Uterus (tissue), 4 donors: ENCODE results near the gene PICK1. TPM values are rescaled to one million over a fixed set of nuclear protein-coding genes. Genes with fewer than 3 reads are reported as not detected.

ENCODE experiments used
- DNase-seq, 2 donors: peaks; one replicate each; pipeline ENCODE4 v3.0.0-alpha.2; 2019 to 2020
- H3K27ac ChIP-seq, 2 donors: fragments of 200-600 bp; sonication (generic); 1 replicate in 1 of 2; 2 replicates in 1 of 2; pipeline ENCODE4 v1.5.1; 2016 to 2018
- H3K27me3 ChIP-seq, 2 donors: fragments of 200-600 bp; sonication (generic); one replicate each; pipeline ENCODE4 v1.5.1; 2018 to 2019; ENCODE audit warnings: control low read depth in 1 of 2
- H3K36me3 ChIP-seq, 2 donors: fragments of 200-600 bp; sonication (generic); one replicate each; pipeline ENCODE4 v1.5.1; 2019; ENCODE audit warnings: control low read depth in 1 of 2
- H3K4me1 ChIP-seq, 2 donors: fragments of 200-600 bp; sonication (generic); one replicate each; pipeline ENCODE4 v1.5.1; 2018 to 2019; ENCODE audit warnings: control low read depth in 1 of 2
- H3K4me3 ChIP-seq, 2 donors: fragments of 200-600 bp; sonication (generic); 1 replicate in 1 of 2; 2 replicates in 1 of 2; pipeline ENCODE4 v1.5.1; 2018 to 2019; ENCODE audit warnings: mild to moderate bottlenecking in 1 of 2
- H3K9me3 ChIP-seq, 2 donors: fragments of 200-600 bp; sonication (generic); one replicate each; pipeline ENCODE4 v1.5.1; 2019; ENCODE audit warnings: control low read depth in 1 of 2
- POLR2A ChIP-seq, 2 donors: fragments of 450-650 bp; IDR thresholded peaks; one replicate each; pipeline ENCODE4 v1.6.1; 2016; ENCODE audit warnings: antibody characterized with exemption in 2 of 2, mild to moderate bottlenecking in 1 of 2, moderate library complexity in 1 of 2
- intact Hi-C: fragments of 100-400 bp; cut with DNase I; formaldehyde crosslinking; loops from one replicate; pipeline ENCODE4 v1.15.1; 2023; ENCODE audit warnings: low total_unique reads
- total RNA-seq, 4 donors: library from RNA; depleted of rRNA in 3 of 4; stranded (reverse); fragments of >200 nt in 3 of 4; gene quantifications; one replicate each; pipeline versions ENCODE4 v1.1.0 to v1.2.4, GENCODE V29; 2014 to 2023
- TF ChIP-seq, protein P1 (sequence below), 4 experiments: fragments of 200-600 bp in 2 of 4; fragments of 450-650 bp in 2 of 4; sonication (generic) in 2 of 4; IDR thresholded peaks; one replicate each; pipeline ENCODE4 v1.5.1; 2016 to 2019; ENCODE audit warnings: antibody characterized with exemption in 4 of 4, mild to moderate bottlenecking in 2 of 4, moderate library complexity in 1 of 4
- donor health status: DM: yes; HTN: yes; CAD: no.

PICK1 gene
- total RNA-seq, 4 donors from 2014 or later = 2.9 to 38.7 (median 29.2) TPM

DNA sequence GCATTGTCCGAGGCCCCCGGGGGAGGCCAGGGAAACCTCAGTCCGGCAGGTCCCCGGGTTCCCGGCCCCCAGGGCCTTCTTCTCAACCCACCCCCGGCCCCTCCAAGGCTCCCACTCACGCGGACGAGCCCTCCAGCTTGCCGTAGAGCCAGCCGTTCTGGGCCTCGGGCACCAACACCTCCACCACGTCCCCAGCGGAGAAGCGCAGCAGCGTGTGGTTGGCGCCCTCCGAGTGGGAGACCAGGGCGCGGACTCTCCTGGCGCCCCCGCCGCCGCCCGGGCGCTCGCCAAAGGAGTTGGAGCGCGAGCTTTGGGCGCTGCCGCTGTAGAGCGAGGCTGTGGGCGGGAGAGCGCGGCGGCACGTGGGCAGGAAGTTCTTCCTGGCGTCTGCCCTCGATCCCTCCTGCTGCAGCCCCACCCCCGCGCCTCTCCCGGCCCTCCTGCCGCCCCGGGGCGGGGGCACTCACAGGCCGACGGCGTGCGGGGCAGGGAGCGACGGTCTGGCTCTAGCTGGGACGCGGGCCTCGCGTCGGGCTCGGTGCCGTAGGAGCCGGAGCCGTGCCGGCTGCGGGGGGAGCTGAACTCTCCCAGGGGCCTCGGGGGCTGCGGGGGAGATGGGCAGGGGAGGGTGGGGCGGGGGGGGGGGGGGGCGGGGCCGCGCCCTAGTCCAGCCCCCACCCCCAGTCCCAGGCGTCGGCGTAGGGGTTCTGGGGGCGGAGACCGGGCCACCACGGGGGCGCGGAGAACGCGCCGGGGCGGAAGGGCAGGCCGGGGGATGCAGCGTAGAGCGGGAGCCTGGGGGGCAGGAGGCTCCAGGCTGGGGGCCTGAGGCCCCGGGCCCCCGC lies 31.6 kb downstream of the PICK1 start:
- Histone ChIP-seq H3K36me3 (no peaks in the 10 kb centered on the region), H3K9me3 (no peaks in the 10 kb centered on the region), H3K27me3 (peaks cover 0 to 11% of the 10 kb centered on the region in 2 donors), H3K4me3 (peak overlapping the region in 1 of 2 donors; percentile 3), H3K27ac (no peak overlapping the region), H3K4me1 (peaks cover 0 to 10% of the 10 kb centered on the region in 2 donors)
- intact Hi-C loops = no loop called here
- TF ChIP-seq, protein P1, sequence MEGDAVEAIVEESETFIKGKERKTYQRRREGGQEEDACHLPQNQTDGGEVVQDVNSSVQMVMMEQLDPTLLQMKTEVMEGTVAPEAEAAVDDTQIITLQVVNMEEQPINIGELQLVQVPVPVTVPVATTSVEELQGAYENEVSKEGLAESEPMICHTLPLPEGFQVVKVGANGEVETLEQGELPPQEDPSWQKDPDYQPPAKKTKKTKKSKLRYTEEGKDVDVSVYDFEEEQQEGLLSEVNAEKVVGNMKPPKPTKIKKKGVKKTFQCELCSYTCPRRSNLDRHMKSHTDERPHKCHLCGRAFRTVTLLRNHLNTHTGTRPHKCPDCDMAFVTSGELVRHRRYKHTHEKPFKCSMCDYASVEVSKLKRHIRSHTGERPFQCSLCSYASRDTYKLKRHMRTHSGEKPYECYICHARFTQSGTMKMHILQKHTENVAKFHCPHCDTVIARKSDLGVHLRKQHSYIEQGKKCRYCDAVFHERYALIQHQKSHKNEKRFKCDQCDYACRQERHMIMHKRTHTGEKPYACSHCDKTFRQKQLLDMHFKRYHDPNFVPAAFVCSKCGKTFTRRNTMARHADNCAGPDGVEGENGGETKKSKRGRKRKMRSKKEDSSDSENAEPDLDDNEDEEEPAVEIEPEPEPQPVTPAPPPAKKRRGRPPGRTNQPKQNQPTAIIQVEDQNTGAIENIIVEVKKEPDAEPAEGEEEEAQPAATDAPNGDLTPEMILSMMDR (IDR thresholded peaks at IDR 0.05) = no peak
- no peak for DNase-seq

DNA sequence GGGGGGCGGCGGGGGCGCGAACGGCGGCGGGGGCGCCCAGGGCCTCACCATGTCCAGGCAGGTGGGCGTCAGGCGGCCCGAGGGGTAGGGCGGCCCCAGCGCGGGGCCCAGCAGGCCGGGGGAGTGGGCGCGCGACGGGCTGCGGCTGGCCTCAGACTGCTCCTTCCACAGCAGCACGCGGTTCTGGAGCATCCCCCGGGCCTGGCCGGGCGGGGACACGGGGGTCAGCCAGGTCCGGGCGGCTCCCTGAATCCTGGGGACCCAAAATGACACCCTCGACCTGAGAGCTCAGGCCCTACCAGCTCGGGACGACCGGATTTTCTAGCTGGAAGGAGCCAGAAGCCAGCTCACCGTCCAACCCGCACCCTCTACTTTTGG lies 32.3 kb downstream of the PICK1 start:
- TF ChIP-seq, protein P1 (IDR thresholded peaks at IDR 0.05) = no peak
- TF ChIP-seq POLR2A (IDR thresholded peaks at IDR 0.05) = no peak
- peaks cover 0 to 10% of the 10 kb centered on the region in 2 donors for H3K4me1 ChIP-seq
- H3K27ac ChIP-seq = no peak overlapping the region
- intact Hi-C loops = no loop called here
- no peaks in the 10 kb centered on the region for H3K9me3 ChIP-seq
- H3K27me3 ChIP-seq = peaks cover 0 to 11% of the 10 kb centered on the region in 2 donors
- DNase-seq = no peak
- H3K4me3 ChIP-seq = no peak overlapping the region
- H3K36me3 ChIP-seq = no peaks in the 10 kb centered on the region

DNA sequence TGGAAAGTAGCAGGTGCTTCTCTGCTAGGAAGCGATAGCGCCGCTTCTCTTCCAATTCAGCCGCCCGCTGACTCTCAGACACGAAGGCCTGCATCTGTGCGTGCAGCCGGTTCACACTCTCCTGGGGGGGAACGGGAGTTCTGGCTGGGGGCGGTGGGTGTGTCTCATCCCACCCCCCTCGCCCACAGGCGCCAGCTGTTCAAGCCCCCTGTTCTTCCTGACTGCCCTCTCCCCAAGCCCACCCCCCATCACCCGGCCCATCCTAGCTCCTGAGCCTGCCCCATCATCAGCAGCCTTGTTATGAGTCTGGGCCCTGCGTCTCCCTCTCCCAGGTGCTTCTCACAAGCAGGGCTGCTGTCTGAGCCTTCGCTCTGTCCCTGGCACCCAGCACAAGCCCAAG lies 39.9 kb downstream of the PICK1 start:
- Histone ChIP-seq H3K27ac (no peak overlapping the region), H3K36me3 (no peaks in the 10 kb centered on the region), H3K27me3 (no peaks in the 10 kb centered on the region), H3K9me3 (no peaks in the 10 kb centered on the region), H3K4me3 (no peak overlapping the region), H3K4me1 (no peaks in the 10 kb centered on the region)
- no peak for TF ChIP-seq POLR2A (IDR thresholded peaks at IDR 0.05)
- TF ChIP-seq, protein P1 (IDR thresholded peaks at IDR 0.05) = no peak
- DNase-seq = no peak
- intact Hi-C loops = no loop called here

DNA sequence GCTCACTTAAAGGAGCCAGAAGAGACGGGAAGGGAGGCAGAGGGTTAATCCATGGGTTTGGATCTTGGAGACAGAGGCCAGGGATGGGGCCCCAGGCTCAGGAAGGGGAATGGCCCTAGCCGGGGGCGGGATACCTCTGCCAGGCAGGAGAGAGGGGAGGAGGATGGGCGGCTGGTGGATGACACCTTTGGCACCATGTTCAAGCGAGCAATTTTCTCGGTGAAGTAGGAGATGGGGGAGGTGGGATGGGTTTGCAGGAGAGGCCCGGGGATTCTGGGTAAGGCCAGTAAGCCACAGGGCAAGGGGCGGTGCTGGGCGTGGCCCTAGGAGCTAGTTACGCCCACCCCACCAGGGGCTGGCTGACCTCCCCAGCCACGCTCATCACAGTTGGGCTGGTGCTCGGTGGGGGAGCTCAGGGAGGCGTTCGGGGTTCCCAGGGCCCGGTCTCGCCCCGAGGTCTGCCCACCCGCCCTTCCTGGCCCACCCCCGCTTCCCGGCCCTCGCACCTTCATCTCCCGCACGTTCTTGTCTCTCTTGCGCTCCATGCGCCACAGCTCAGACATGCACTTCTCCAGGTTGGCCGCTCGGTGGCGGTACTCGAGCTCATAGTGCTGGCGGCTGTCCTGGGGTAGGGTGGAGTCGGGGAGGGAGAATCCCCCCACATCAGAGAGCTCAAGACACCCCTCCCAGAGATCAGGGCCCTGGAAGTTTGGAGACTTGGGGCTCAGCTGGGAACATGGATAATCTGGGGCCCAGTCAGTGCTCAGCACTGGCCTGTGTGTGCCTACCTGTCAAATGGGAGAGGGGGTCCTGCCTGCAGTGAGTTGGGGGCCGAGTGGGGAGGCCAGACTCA lies 40.6 kb downstream of the PICK1 start:
- no peak for DNase-seq

More for the DNA sequence above, 40.6 kb downstream of the PICK1 start:
- intact Hi-C loops = no loop called here
- TF ChIP-seq, protein P1 (IDR thresholded peaks at IDR 0.05) = no peak
- TF ChIP-seq POLR2A (IDR thresholded peaks at IDR 0.05) = no peak
- Histone ChIP-seq H3K4me3 (no peak overlapping the region), H3K27me3 (no peaks in the 10 kb centered on the region), H3K36me3 (no peaks in the 10 kb centered on the region), H3K4me1 (no peaks in the 10 kb centered on the region), H3K27ac (no peak overlapping the region), H3K9me3 (no peaks in the 10 kb centered on the region)
